GM03348 (cell line): ENCODE data around the gene TBL1XR1.

ENCODE experiments used
- DNase-seq: peaks from one replicate; pipeline ENCODE4 v3.0.0; 2012; ENCODE audit warnings: low spot score

The TBL1XR1 gene

GRCh38 chr3:177107461-177108239 lies 89.6 kb downstream of the TBL1XR1 start:
- no peak for DNase-seq

DNA sequence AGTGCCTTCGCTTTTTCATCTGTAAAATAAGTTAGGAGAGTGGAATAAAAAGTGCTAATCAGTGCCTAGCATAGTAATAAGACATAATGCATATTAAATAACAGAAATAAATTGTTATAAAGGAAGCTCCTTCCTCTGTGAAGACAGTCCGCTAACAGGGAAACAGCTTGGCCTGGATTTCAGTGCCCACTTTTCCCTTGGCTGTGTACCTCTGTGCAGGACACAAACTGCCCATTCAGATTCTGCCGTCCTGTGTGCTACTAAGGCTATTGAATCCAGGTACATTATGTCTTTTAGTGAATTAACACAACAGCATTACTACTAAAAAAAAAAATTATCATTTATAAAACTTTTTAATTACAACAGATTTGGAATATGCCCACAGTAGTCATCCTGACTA lies 90.7 kb downstream of the TBL1XR1 start:
- DNase-seq = no peak

DNA sequence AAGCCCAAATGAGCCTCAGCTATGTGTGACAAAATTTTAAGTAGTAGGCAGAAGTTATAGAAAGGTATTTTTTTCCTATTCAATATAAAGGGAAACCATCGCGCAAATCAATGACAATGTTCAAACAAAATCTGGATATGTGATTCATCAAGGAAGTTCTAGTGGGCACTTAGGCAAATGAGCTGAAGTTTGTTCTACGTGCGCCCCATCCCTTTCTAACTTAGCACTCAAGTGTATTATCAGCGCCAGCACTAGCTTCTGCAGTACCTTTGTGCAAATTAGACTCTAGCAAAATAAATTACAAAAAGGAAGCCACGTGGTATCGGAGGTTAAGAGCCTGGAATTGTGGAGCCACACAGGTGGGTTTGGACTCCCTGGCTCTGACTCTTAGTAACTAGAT lies 91.1 kb downstream of the TBL1XR1 start:
- DNase-seq = no peak

DNA sequence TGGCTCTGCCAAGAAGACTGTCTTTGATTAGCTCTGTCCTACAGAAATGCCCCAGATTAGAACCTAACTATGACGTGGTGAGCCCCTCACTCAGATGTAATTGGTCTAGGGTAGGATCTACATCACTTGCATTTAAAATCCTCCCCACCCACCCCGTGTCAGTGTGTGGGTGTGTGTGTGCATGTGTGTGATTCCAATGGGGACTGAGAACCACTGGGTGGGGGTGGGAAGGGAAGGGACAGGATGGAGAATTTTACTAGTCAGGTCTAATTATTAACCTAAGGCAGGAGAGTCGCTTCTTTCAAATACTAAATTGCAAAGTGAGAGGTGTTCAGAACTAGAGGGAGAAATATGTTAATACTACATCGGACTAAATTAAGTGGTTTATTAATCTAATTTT lies 91.7 kb downstream of the TBL1XR1 start:
- no peak for DNase-seq

- no peak for DNase-seq
These were observed 92.8 kb downstream of the TBL1XR1 start for GRCh38 chr3:177104299-177104992.

GRCh38 chr3:177102553-177102952 lies 94.7 kb downstream of the TBL1XR1 start:
- peak; percentile 8 for DNase-seq

DNA sequence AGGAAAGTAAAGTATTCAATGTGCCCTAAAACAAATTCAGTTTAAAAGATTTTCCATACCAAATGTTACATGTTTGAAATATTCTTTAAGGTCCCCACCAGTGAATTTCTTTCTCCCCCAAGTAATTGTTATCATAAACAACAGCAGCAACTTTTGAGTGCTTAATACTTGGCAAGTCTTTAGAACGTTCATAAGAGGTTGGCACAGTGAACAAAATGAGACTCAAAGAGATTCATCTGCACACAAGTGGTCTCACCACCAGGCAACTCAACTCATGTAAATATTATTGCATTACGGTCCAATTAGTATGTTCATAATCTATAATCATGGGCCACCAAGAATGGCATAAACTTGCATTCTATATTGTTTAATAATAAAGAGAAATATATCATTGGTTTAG lies 98.7 kb downstream of the TBL1XR1 start:
- DNase-seq = no peak

DNA sequence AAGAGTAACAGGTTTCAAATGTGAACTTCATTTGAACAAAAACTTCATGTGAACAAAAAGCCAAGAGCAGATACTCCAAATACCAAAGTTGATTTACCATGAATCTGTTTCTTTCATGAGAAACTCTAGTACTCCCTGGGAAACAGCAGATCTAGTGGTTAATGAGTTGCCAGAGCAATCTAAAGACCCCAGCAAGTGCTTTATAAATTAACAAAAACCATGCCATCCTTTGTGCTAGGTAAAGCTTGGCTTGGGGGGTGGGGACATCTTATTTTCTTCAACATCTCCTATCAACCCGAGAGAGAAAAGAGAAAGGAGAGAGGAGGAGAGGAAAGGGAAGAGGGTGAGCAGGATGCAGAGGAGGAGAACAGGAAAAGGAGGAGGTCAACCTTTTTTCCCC lies 100.7 kb downstream of the TBL1XR1 start:
- DNase-seq = no peak

DNA sequence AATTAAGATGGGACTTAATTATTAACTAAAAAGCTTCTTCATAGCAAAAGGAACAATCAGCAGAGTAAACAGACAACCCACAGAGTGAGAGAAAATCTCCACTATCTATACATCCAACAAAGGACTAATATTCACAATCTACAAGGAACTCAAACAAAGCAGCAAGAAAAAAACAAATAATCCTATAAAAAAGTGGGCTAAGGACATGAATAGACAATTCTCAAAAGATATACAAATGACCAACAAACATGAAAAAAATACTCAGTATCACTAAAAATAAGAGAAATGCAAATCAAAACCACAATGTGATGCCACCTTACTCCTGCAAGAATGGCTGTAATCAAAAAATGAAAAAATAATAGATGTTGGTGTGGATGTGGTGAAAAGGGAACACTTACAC lies 103.3 kb downstream of the TBL1XR1 start:
- no peak for DNase-seq

- no peak for DNase-seq
These were observed 107.4 kb downstream of the TBL1XR1 start for GRCh38 chr3:177089901-177090300.

DNA sequence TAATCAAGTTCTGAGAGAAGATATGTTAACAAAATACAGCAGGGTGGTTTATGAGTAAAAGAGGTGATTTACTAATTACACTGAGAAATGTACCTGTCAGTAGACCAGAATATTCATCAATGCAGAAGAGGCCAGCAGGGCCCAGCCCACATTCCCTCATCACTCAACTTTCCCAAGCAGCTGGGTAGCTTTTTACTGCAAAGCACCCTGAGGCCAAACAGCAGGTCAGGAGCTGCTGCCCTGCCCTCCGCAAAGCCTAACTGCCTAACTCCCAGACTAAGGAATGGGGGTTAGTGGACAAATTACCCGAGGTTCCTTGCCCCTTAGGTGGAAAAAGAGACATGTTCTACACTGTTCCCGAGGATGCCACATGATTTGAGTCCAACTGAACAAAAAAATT lies 108.2 kb downstream of the TBL1XR1 start:
- no peak for DNase-seq

- DNase-seq = no peak
These were observed 111.5 kb downstream of the TBL1XR1 start for GRCh38 chr3:177085794-177086193.

DNA sequence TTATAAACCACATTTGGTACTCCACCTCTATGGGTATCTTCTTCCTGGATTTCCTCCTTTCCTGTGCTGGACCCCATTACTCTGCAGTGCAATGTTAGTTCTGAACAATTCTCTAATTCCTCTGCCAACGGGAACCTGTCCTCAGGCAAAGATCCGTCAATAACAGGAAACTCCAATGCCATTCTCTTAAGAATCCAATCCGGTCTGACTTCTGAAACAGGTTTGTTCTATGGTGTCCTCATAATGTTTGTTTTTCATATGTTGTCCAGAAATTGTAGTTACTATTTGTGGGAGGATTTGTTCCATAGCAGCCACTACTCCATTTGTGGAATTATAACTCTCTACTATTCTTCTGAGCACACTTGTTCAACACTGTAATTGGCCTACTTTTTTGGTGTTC lies 112.7 kb downstream of the TBL1XR1 start:
- DNase-seq = no peak

GRCh38 chr3:177080122-177080521 lies 117.2 kb downstream of the TBL1XR1 start:
- no peak for DNase-seq

DNA sequence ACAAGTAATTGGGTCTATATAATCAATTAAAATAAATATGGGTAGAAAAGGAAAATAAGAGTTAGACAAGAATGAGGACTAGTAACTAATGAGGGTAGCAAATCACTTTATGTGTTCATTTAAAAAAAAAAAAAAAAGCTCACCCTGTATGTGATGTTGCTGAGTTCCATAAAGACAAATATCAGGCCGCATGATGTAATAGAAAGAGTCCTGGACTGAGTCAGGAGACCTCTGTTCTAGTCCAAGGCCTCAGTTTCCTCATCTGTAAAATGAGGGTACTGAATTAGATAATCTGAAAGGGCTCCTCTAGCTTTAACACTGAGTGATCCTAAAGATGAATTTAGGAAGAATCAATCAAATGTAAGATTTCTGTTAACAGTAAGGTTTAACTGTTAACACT lies 117.6 kb downstream of the TBL1XR1 start:
- DNase-seq = no peak

DNA sequence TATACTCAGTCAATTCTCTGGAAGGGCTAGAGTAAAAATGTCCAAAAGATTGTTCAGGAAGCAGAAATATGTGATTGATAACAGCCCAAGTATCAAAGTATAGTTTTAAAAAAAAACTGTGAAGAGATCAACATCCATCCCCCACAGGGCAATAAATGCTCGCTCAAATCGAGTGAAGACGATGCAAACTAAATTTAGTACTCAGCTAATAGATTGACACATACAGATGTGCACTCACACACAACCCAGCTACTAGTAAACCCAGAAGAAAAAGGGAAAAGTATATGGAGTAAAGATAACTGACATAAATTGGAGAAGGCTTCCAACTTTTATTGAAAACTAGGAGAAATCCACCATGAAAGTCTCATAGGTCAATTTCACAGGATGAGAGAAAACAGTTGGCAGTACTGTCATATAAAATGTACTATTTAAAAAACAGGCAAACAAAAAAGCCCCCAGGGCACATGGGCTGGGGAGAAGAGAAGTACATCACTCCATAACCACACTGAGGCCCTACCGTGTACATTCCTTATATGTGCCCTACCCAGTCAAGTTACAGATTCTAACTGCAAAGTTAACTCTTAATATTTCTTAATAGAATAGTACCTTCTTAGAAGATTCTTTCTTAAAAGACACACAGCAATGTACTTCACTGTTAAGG lies 125.7 kb downstream of the TBL1XR1 start:
- no peak for DNase-seq

- DNase-seq = peak; percentile 43
These were observed 127.6 kb downstream of the TBL1XR1 start for GRCh38 chr3:177069514-177070329.

DNA sequence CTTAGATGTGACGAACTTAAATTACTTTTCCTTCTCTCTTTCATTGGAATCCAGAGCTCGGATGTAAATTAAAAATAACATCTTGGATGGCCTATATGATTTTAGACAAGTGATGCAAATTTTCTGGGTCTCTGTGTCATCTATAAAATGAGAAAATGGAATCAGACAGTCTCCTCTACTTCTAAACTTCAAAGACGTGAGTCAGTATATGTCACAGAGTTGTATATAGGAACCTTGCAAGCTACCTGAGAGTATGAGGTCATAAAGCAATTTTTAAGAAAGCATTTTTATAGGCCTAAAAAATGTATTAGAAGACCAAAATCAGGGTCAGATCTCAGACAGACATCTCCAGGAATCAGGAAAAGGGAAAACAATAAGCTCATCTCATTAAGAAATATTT lies 128.3 kb downstream of the TBL1XR1 start:
- DNase-seq = no peak

DNA sequence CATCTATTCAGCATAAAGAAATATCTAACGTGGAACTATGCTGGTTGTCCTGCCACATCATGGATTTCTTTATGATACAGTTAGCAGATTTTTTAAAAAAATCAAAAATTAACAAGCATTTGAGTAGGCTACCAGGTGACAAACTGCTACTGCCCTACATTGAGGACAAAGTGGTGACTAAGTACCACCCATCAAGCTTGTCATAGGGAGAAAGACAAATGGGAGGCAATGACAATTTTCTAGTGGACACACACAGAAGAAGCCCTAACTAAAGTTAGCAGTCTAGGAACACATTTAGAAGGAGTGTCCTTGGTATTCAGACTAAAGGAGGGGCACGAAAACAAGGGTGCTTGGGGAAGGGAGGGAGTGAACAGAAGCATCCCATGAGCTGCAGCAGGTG lies 131.2 kb downstream of the TBL1XR1 start:
- DNase-seq = no peak

- no peak for DNase-seq
These were observed 131.8 kb downstream of the TBL1XR1 start for GRCh38 chr3:177065285-177066033.

DNA sequence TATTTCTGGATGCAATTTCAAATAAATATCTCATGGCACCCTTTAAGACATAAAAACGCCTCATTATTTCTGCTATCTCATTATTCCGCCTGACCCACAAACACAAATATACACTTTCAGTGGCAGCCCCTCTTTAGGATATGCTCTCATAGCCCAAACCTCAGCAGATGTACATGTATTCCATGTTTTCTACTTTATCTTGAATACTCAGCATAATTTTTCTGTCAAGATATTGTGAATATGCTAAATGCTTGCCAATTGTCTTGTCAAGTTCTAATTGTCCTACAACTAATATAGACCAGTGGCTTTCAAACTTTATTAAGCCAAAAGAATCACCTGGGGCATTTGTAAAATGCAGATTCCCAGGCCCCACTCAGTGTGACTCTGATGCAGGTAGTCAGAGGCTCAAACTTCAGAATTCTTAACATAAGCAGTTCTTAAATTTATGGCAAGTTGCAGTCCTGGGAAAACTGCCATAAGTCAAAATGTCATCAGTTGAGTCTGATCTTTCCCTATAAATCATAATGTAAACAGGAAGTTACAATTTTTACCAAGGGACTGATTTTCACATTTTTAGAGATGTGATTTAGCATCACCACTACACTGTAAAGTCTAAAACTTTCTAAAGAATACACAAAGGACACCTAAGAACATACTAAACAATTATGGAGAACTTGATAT lies 135.1 kb downstream of the TBL1XR1 start:
- no peak for DNase-seq
